Activated naive CD8-positive, alpha-beta T cell (primary cell): ENCODE results near the gene WDR38.
"Not testable (repeated sequence)": the region's sequence is repeated elsewhere in the genome, so short reads cannot be mapped to it uniquely, and the experiment has no call there.

Source experiments
- H3K27ac Mint-ChIP-seq: one replicate; pipeline ENCODE4 v1.8.0; 2021; ENCODE audit warnings: mixed read lengths
- H3K27me3 Mint-ChIP-seq: one replicate; pipeline ENCODE4 v1.8.0; 2021; ENCODE audit warnings: mixed read lengths
- H3K36me3 Mint-ChIP-seq: one replicate; pipeline ENCODE4 v1.8.0; 2021; ENCODE audit warnings: mixed read lengths
- H3K4me1 Mint-ChIP-seq: one replicate; pipeline ENCODE4 v1.8.0; 2021; ENCODE audit warnings: low read depth, mixed read lengths
- H3K4me3 Mint-ChIP-seq: one replicate; pipeline ENCODE4 v1.8.0; 2021; ENCODE audit warnings: mild to moderate bottlenecking, mixed read lengths
- H3K9me3 Mint-ChIP-seq: one replicate; pipeline ENCODE4 v1.8.0; 2021; ENCODE audit warnings: low read depth, mixed read lengths

WDR38 gene

GRCh38 chr9:124844291-124844690 is 9.0 kb upstream of the WDR38 start:
- H3K27ac Mint-ChIP-seq = no peak overlapping the region
- H3K36me3 Mint-ChIP-seq = no peaks in the 10 kb centered on the region
- H3K4me3 Mint-ChIP-seq = no peak overlapping the region
- H3K4me1 Mint-ChIP-seq = no peaks in the 10 kb centered on the region
- no peaks in the 10 kb centered on the region for H3K9me3 Mint-ChIP-seq
- peaks cover 10% of the 10 kb centered on the region for H3K27me3 Mint-ChIP-seq

- not testable (repeated sequence) for H3K4me1 Mint-ChIP-seq, H3K27me3 Mint-ChIP-seq, H3K36me3 Mint-ChIP-seq, H3K4me3 Mint-ChIP-seq, H3K27ac Mint-ChIP-seq, H3K9me3 Mint-ChIP-seq
Observed at GRCh38 chr9:124846467-124846866, 6.8 kb upstream of the WDR38 start.

GRCh38 chr9:124846969-124847368 is 6.3 kb upstream of the WDR38 start:
- Mint-ChIP-seq H3K27ac (no peak overlapping the region), H3K4me3 (no peak overlapping the region), H3K27me3 (peaks cover 9% of the 10 kb centered on the region), H3K4me1 (peaks cover 2% of the 10 kb centered on the region), H3K36me3 (no peaks in the 10 kb centered on the region), H3K9me3 (no peaks in the 10 kb centered on the region)

DNA sequence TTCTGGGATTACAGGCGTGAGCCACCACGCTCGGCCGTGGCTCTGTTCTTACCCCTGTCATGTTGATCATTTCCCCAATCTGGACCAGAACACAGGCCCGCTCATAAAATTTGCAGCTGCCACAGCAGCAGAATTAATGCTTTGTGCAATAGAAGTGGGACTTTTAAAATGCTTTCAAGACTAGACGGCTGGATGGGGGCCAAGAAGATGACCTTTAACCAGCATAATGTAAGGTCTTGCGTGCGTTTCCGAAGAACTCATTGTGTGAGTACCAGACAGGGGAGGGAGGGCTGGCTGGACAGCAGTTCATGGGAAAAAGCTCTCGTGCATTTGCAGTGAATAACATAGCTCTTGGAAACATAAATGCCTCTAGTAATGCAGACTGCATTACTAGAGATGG is 3.5 kb upstream of the WDR38 start:
- H3K27me3 Mint-ChIP-seq = peaks cover 7% of the 10 kb centered on the region
- no peak overlapping the region for H3K27ac Mint-ChIP-seq
- peaks cover 7% of the 10 kb centered on the region for H3K4me1 Mint-ChIP-seq
- no peak overlapping the region for H3K4me3 Mint-ChIP-seq
- no peaks in the 10 kb centered on the region for H3K9me3 Mint-ChIP-seq
- H3K36me3 Mint-ChIP-seq = no peaks in the 10 kb centered on the region

- Mint-ChIP-seq H3K4me1 (peaks cover 11% of the 10 kb centered on the region), H3K36me3 (no peaks in the 10 kb centered on the region), H3K9me3 (no peaks in the 10 kb centered on the region), H3K27me3 (peaks cover 2% of the 10 kb centered on the region), H3K4me3 (peak overlapping the region; percentile 68), H3K27ac (no peak overlapping the region)
Observed at GRCh38 chr9:124852121-124852828, 985 bp upstream of the WDR38 start.

DNA sequence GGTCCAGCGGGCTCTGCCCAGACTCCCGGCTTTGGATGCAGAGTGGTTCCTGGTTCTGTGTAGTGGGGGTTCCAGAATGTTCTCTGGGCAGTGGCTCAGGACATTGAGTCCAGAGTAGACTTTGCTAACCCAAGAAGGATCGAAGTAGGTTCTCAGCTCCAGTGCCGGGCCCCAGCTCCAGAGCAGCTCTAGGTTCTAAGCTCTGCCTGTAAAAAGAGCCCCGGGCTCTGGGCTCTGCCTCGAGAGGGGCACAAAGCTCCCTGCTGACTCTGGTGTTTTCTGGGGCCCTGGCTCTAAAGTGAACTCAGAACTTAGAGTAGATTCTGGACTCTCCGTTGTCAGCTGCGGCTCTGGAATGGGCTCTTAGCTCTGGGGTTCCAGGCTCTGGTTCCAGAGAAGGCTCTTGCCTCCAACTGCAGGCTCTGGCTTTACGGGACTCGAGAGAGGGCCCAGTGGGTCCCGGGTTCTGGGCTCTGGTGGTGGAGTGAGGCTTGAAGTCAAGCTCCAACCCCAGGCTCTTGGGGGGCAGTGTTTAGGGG is 414 bp downstream of the WDR38 start:
- Mint-ChIP-seq H3K4me1 (peaks cover 21% of the 10 kb centered on the region), H3K36me3 (no peaks in the 10 kb centered on the region), H3K4me3 (no peak overlapping the region), H3K9me3 (no peaks in the 10 kb centered on the region), H3K27ac (no peak overlapping the region), H3K27me3 (peaks cover 2% of the 10 kb centered on the region)

DNA sequence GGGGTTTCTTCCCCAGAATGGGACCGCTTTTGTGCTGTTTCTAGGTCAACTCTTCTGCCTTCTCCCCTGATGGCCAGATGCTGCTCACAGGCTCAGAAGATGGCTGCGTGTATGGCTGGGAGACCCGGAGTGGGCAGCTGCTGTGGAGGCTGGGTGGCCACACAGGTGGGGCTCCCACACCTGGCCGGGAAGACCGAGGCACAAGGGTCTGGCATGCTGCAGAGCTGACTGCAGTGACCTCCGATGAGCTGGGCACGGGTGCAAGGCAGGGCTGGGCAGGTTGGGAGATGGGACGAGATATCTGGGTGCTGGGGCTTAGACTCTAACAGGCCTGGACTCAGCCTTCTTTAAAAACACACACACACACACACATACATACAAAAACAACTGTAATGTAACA is 901 bp downstream of the WDR38 start:
- H3K27ac Mint-ChIP-seq = no peak overlapping the region
- peaks cover 2% of the 10 kb centered on the region for H3K27me3 Mint-ChIP-seq
- no peaks in the 10 kb centered on the region for H3K9me3 Mint-ChIP-seq
- H3K4me3 Mint-ChIP-seq = no peak overlapping the region
- no peaks in the 10 kb centered on the region for H3K36me3 Mint-ChIP-seq
- H3K4me1 Mint-ChIP-seq = peaks cover 21% of the 10 kb centered on the region

GRCh38 chr9:124854822-124855221 is 1.6 kb downstream of the WDR38 start:
- Mint-ChIP-seq H3K4me1 (peaks cover 26% of the 10 kb centered on the region), H3K4me3 (peak overlapping the region; percentile 51), H3K27me3 (peaks cover 2% of the 10 kb centered on the region), H3K9me3 (no peaks in the 10 kb centered on the region), H3K36me3 (peaks cover 5% of the 10 kb centered on the region), H3K27ac (peak overlapping the region; percentile 66)

DNA sequence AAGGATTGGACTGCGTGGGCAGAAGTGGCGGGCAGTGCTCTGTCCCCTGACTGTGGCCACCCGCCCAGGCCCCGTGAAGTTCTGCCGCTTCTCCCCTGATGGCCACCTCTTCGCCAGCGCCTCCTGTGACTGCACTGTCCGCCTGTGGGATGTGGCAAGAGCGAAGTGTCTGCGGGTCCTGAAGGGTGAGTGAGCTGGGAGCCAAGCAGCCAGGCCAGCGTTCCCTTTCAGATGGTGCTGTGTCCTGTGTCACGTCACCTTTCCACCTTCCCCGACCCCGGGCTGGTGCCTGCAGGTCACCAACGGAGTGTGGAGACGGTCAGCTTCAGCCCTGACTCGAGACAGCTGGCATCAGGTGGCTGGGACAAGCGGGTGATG is 2.3 kb downstream of the WDR38 start:
- Mint-ChIP-seq H3K27me3 (no peaks in the 10 kb centered on the region), H3K36me3 (peaks cover 13% of the 10 kb centered on the region), H3K4me1 (peaks cover 33% of the 10 kb centered on the region), H3K27ac (no peak overlapping the region), H3K9me3 (no peaks in the 10 kb centered on the region), H3K4me3 (no peak overlapping the region)

DNA sequence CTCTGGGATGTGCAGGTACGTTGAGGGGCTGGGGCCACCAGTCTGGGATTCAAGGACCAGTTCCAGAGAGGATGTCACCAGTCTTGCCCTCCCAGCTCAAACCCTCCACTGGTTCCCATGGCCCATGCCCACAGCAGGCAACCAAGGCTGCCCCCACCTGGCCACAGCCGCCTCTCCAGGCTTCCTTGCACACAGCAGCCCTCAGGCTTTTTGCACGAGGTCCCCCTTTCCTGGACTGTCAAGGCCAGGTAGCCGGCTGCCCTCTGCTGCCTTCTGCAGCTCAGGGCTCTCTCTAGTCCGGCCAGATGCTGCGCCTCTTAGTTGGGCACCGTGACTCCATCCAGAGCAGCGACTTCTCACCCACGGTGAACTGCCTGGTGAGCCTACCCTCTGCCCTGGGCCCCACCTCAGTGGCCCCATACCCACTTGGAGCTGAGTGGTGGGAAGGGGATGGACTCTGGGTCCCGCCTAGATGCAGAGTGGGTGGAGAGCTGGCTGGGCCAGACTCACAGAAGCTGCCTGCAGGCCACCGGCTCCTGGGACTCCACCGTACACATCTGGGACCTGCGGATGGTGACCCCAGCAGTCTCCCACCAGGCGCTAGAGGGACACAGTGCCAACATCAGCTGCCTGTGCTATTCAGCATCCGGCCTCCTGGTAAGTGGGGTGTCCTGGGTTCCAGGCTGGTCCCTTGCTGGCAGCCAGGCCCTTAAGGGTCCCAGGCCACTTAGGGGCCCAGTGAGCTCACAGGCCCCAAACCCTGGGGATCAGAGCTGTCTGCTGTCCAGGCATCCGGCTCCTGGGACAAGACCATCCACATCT is 2.9 kb downstream of the WDR38 start:
- Mint-ChIP-seq H3K4me1 (peaks cover 33% of the 10 kb centered on the region), H3K9me3 (no peaks in the 10 kb centered on the region), H3K27ac (peak overlapping the region; percentile 54), H3K36me3 (peaks cover 15% of the 10 kb centered on the region), H3K27me3 (no peaks in the 10 kb centered on the region), H3K4me3 (no peak overlapping the region)

DNA sequence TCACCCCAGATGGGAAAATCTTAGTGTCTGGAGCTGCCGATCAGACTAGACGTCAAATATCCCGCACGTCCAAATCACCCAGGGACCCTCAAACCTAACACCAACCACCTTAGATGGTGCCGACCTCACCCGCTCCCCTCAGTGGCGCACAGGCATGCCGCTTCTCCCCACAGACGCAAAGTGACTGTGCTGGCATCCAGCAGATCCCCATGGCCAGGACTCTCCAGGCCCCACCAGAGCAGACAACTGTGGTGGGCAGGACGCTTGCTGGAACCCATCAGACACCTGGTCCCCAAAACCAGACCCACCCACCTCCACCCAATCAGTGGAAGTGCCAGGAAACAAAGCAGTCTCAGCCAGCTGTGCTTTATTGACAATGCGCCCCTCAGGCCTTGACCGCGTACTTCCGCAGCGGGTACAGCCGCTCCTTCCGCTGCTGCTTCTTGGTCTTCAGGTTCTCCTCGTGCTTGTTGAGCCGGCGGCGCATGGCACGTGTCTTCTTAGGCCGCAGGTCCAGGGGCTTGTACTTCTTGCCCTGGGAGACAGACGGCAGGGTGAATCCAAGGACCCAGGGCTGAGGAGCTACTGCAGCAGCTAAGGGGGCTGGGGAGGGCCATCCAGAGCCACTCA is 4.4 kb downstream of the WDR38 start:
- peak overlapping the region; percentile 34 for H3K27ac Mint-ChIP-seq
- H3K36me3 Mint-ChIP-seq = peaks cover 18% of the 10 kb centered on the region
- H3K4me1 Mint-ChIP-seq = peaks cover 33% of the 10 kb centered on the region
- H3K4me3 Mint-ChIP-seq = peak overlapping the region; percentile 62
- H3K27me3 Mint-ChIP-seq = no peaks in the 10 kb centered on the region
- H3K9me3 Mint-ChIP-seq = no peaks in the 10 kb centered on the region

DNA sequence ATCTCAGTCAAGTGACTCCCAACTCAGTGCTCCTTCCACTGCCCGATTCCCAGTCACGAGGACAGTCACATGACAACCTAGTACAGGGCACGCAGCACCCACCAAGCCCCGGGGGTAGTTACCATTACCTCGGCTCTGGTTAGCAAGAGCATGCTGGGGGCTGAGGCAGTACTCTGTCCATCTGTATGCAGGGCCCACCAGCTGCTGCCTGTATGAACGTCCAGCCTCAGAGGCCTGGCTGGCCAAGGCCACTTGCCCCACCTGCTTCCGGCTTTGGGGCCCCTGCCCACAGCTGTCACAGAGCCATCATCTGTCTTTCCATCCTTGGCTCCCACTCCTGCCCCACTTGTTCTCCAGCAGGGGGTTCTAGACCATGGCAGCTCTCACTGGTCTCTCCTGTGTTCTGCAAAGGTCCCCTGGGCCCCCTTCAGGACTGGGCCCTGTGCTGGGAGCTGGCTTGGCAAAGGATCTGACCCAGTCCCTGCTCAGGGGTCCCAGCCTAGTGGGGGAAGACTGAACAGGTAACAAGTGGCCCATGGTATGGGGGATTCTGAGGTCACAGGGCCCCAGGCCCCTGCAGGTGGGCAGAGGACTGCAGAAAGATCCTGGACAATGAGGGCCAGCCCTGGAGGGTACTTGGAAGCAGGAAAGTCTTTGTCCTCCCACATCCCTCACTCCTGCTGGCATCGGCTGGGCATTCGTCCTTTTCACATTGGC is 5.2 kb downstream of the WDR38 start:
- Mint-ChIP-seq H3K27ac (peak overlapping the region; percentile 41), H3K27me3 (no peaks in the 10 kb centered on the region), H3K4me3 (peak overlapping the region; percentile 95), H3K36me3 (peaks cover 18% of the 10 kb centered on the region), H3K4me1 (peaks cover 32% of the 10 kb centered on the region), H3K9me3 (no peaks in the 10 kb centered on the region)

DNA sequence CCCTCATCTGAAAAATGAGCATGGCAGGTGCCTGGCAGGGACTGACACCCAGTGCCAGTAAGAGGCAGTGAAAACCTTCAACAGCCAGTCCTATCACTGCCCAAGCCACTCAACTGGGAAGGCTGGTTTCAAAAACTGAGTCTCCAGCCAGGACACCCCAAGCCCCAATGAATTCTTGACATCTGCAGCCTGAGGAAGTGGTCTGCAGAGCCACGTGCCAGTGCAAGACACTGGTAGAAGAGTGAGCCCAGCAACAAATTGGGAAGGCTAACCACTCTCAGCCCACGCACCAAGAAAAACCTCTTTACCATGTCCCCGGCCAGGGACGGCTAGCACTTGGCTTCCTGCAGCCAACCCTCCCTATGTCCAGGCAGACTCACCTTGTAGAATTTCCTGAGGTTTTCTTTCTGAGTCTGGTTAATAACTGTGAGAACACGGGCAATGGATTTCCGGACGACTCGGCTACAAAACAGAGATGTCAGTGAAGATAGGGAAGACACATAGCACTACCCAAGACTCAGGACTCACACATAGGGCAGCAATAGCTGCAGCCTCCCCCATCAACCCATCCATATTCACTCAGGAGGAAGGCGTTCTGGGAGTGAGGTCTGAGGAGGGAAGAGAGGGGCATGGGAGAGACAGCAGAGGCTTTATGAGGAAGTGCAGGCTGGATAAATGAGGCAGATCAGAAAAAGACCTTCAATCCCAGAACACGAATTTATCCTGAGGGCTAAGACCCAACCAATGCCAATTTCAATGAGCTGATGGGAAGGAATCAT is 6.7 kb downstream of the WDR38 start:
- Mint-ChIP-seq H3K27me3 (no peaks in the 10 kb centered on the region), H3K4me3 (peak overlapping the region; percentile 95), H3K27ac (peak overlapping the region; percentile 95), H3K36me3 (peaks cover 18% of the 10 kb centered on the region), H3K9me3 (no peaks in the 10 kb centered on the region), H3K4me1 (peaks cover 32% of the 10 kb centered on the region)
